ENCODE measurements around the gene KCNC1.

Gene KCNC1

GRCh38 chr11:17738151-17738973 is 3.8 kb downstream of the KCNC1 start:
- FAIRE-seq, result no peak

- FAIRE-seq, result no peak
These were observed 5.4 kb downstream of the KCNC1 start for GRCh38 chr11:17739945-17740338.

- no peak for FAIRE-seq
These were observed 6.2 kb downstream of the KCNC1 start for GRCh38 chr11:17740649-17741235.

GRCh38 chr11:17741487-17741886 is 6.9 kb downstream of the KCNC1 start:
- no peak for FAIRE-seq

- FAIRE-seq, result no peak
These were observed 7.4 kb downstream of the KCNC1 start for GRCh38 chr11:17742019-17742418.

GRCh38 chr11:17743026-17743807 is 8.6 kb downstream of the KCNC1 start:
- FAIRE-seq, result no peak

- FAIRE-seq, result no peak
These were observed 9.2 kb downstream of the KCNC1 start for GRCh38 chr11:17743808-17744119.

GRCh38 chr11:17744151-17744940 is 9.8 kb downstream of the KCNC1 start:
- no peak for FAIRE-seq

GRCh38 chr11:17745023-17745772 is 10.6 kb downstream of the KCNC1 start:
- no peak for FAIRE-seq

- FAIRE-seq, result no peak
These were observed 11.5 kb downstream of the KCNC1 start for GRCh38 chr11:17746096-17746495.

GRCh38 chr11:17747131-17747955 is 12.8 kb downstream of the KCNC1 start:
- no peak for FAIRE-seq

GRCh38 chr11:17748044-17748443 is 13.5 kb downstream of the KCNC1 start:
- no peak for FAIRE-seq

- FAIRE-seq, result no peak
These were observed 14.5 kb downstream of the KCNC1 start for GRCh38 chr11:17748761-17749721.

- FAIRE-seq, result no peak
These were observed 15.6 kb downstream of the KCNC1 start for GRCh38 chr11:17750013-17750800.

- no peak for FAIRE-seq
These were observed 16.2 kb downstream of the KCNC1 start for GRCh38 chr11:17750801-17751165.

- FAIRE-seq, result no peak
These were observed 17.0 kb downstream of the KCNC1 start for GRCh38 chr11:17751558-17751957.

- FAIRE-seq, result no peak
These were observed 17.6 kb downstream of the KCNC1 start for GRCh38 chr11:17752144-17752543.

GRCh38 chr11:17753153-17753552 is 18.6 kb downstream of the KCNC1 start:
- no peak for FAIRE-seq

GRCh38 chr11:17753641-17754040 is 19.1 kb downstream of the KCNC1 start:
- FAIRE-seq, result no peak
